Brain microvascular endothelial cell (primary cell): Measurements from ENCODE around the gene STARD7.

Experiments
- DNase-seq: peaks from one replicate; pipeline ENCODE4 v3.0.0-alpha.2; 2020
- H3K27ac ChIP-seq: fragments of 250-450 bp; sonication (Bioruptor Pico); 2 replicates; pipeline ENCODE4 v1.5.1; 2020; ENCODE audit warnings: mild to moderate bottlenecking, moderate library complexity
- H3K27me3 ChIP-seq: fragments of 250-450 bp; sonication (Bioruptor Pico); replicated peaks from 2 replicates; pipeline ENCODE4 v1.5.1; 2020; ENCODE audit warnings: mild to moderate bottlenecking
- H3K36me3 ChIP-seq: fragments of 250-450 bp; sonication (Bioruptor Pico); replicated peaks from 2 replicates; pipeline ENCODE4 v1.5.1; 2020; ENCODE audit warnings: mild to moderate bottlenecking
- H3K4me3 ChIP-seq: 2 replicates; pipeline ENCODE4 v1.5.1; 2011; ENCODE audit warnings: low read depth, mild to moderate bottlenecking, control low read depth, low read length, moderate library complexity
- CTCF ChIP-seq: IDR thresholded peaks from 2 replicates; pipeline ENCODE4 v1.5.1; 2011; ENCODE audit warnings: low read depth, mild to moderate bottlenecking, moderate library complexity, low read length, control low read depth, inconsistent platforms; ENCODE audit errors: missing control alignments
- in situ Hi-C: cut with HindIII; loops from 2 replicates; pipeline ENCODE4 v1.10.0; 2017; ENCODE audit warnings: low sequenced_read_pairs, low pct_ligation_motif_present

STARD7 gene

GRCh38 chr2:96139181-96139758, 69.4 kb downstream of the STARD7 start:
- H3K27ac ChIP-seq, result no peak overlapping the region
- peaks cover 12% of the 10 kb centered on the region for H3K27me3 ChIP-seq
- no peak for DNase-seq
- H3K36me3 ChIP-seq, result no peaks in the 10 kb centered on the region
- in situ Hi-C loops, result no loop called here
- TF ChIP-seq CTCF, result no peak
- no peak overlapping the region for H3K4me3 ChIP-seq

- H3K27me3 ChIP-seq, result peaks cover 12% of the 10 kb centered on the region
- in situ Hi-C loops, result no loop called here
- TF ChIP-seq CTCF, result peak; percentile 78
Measured at GRCh38 chr2:96138179-96139145, 70.2 kb downstream of the STARD7 start, which contains the start of gene ASTL. Gene ASTL (minus strand): TSS chr2:96138502. CDS start chr2:96138436, 66 bp downstream.

GRCh38 chr2:96137321-96138178, 71.1 kb downstream of the STARD7 start:
- H3K27me3 ChIP-seq, result peaks cover 12% of the 10 kb centered on the region
- no peak for DNase-seq
- no peak for TF ChIP-seq CTCF
- H3K27ac ChIP-seq, result no peak overlapping the region
- in situ Hi-C loops, result no loop called here
- no peak overlapping the region for H3K4me3 ChIP-seq
- H3K36me3 ChIP-seq, result no peaks in the 10 kb centered on the region

More at GRCh38 chr2:96138179-96139145, 70.2 kb downstream of the STARD7 start, which contains the start of gene ASTL:
- Histone ChIP-seq H3K27ac (no peak within 1 kb of the TSS), H3K36me3 (no peaks in the 10 kb centered on the region), H3K4me3 (no peak within 1 kb of the TSS)
- DNase-seq, result peak; percentile 28

- no peak for DNase-seq
- no peak overlapping the region for H3K4me3 ChIP-seq
- in situ Hi-C loops, result no loop called here
- H3K27ac ChIP-seq, result no peak overlapping the region
- no peaks in the 10 kb centered on the region for H3K36me3 ChIP-seq
- H3K27me3 ChIP-seq, result peaks cover 12% of the 10 kb centered on the region
- TF ChIP-seq CTCF, result no peak
Measured at GRCh38 chr2:96136129-96136720, 72.4 kb downstream of the STARD7 start.

- TF ChIP-seq CTCF, result no peak
- Histone ChIP-seq H3K4me3 (no peak overlapping the region), H3K27ac (no peak overlapping the region), H3K27me3 (peaks cover 12% of the 10 kb centered on the region), H3K36me3 (no peaks in the 10 kb centered on the region)
- in situ Hi-C loops, result no loop called here
- no peak for DNase-seq
Measured at GRCh38 chr2:96135621-96136020, 73.0 kb downstream of the STARD7 start.
